Myocyte (in vitro differentiated cells): ENCODE data around the gene DTX1. TPM values are rescaled to one million over a fixed set of nuclear protein-coding genes. Genes with fewer than 3 reads are reported as not detected.
"Not testable (repeated sequence)": the region's sequence is repeated elsewhere in the genome, so short reads cannot be mapped to it uniquely, and the experiment has no call there.

ENCODE experiments used
- DNase-seq: peaks from one replicate; pipeline ENCODE4 v3.0.0-alpha.2; 2012; ENCODE audit warnings: low read depth
- total RNA-seq: library from RNA; depleted of rRNA; stranded (reverse); fragments of >200 nt; gene quantifications from 2 replicates; pipeline ENCODE4 v1.2.3, GENCODE V29; 2014

DTX1 gene
- total RNA-seq, 1 donor from 2014 or later = 0.13 TPM

- DNase-seq = no peak
Measured at GRCh38 chr12:113112043-113112899, 55.7 kb downstream of the DTX1 start.

- no peak for DNase-seq
Measured at GRCh38 chr12:113113397-113113796, 56.9 kb downstream of the DTX1 start.

GRCh38 chr12:113114447-113115178 is 58.1 kb downstream of the DTX1 start:
- no peak for DNase-seq

GRCh38 chr12:113115455-113116126 is 59.1 kb downstream of the DTX1 start:
- no peak for DNase-seq

GRCh38 chr12:113116875-113117274 is 60.3 kb downstream of the DTX1 start:
- no peak for DNase-seq

- not testable (repeated sequence) for DNase-seq
Measured at GRCh38 chr12:113117684-113118083, 61.2 kb downstream of the DTX1 start.

- no peak for DNase-seq
Measured at GRCh38 chr12:113118142-113118541, 61.6 kb downstream of the DTX1 start.

GRCh38 chr12:113119980-113120669 is 63.6 kb downstream of the DTX1 start:
- DNase-seq = no peak

GRCh38 chr12:113120670-113121370 is 64.3 kb downstream of the DTX1 start:
- no peak for DNase-seq

- peak; percentile 67 for DNase-seq
Measured at GRCh38 chr12:113127791-113128199, 71.3 kb downstream of the DTX1 start.

GRCh38 chr12:113128802-113129663 is 72.5 kb downstream of the DTX1 start:
- no peak for DNase-seq

- no peak for DNase-seq
Measured at GRCh38 chr12:113129664-113130456, 73.3 kb downstream of the DTX1 start.

- DNase-seq = peak; percentile 22
Measured at GRCh38 chr12:113130457-113131135, 74.1 kb downstream of the DTX1 start.

- no peak for DNase-seq
Measured at GRCh38 chr12:113131556-113131955, 75.0 kb downstream of the DTX1 start.

- no peak for DNase-seq
Measured at GRCh38 chr12:113133036-113133435, 76.5 kb downstream of the DTX1 start.

- no peak for DNase-seq
Measured at GRCh38 chr12:113133666-113134065, 77.1 kb downstream of the DTX1 start.

GRCh38 chr12:113134071-113134470 is 77.5 kb downstream of the DTX1 start:
- peak; percentile 18 for DNase-seq

GRCh38 chr12:113134521-113134951 is 78.0 kb downstream of the DTX1 start:
- DNase-seq = no peak
